ENCODE results near the gene EDC4. TPM values are rescaled to one million over a fixed set of nuclear protein-coding genes. Genes with fewer than 3 reads are reported as not detected.
A peak's percentile ranks its signal among the peaks of the same experiment; 100 is the strongest.

Gene EDC4
- polyA plus RNA-seq, 2 donors, result 26.9 to 27.7 TPM

DNA sequence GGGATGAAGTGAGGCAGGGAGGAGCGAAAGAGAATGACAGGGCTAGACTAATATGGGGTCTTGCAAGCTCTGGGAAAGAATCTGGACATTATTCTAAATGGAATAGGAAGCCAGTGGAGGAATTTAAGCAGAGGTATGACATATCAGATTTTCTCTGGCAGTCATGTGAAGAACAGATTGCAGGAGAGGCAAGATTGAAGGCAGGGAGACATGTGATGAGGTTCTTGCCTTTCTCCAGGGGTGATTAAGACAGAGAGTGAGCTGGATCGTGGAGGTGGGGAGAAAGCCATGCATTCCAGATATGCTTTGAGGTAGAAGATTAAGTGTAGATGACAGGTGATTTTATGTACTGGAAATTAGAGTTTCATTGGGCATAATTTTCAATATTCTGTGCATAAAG is 35.0 kb upstream of the EDC4 start:
- Histone ChIP-seq H3K27ac (ENCODE audit: low read depth in 2 of 2, low read length in 1 of 2) (no peak overlapping the region), H3K4me1 (ENCODE audit: control insufficient read depth in 2 of 2, insufficient read depth in 2 of 2, low read length in 1 of 2) (peaks cover 0 to 5% of the 10 kb centered on the region in 2 donors), H3K36me3 (ENCODE audit: control insufficient read depth in 2 of 2, insufficient read depth in 2 of 2, low read length in 1 of 2) (no peaks in the 10 kb centered on the region), H3K27me3 (ENCODE audit: control insufficient read depth in 1 of 2, insufficient read depth in 2 of 2, low read length in 2 of 2) (no peaks in the 10 kb centered on the region), H3K9me3 (ENCODE audit: control insufficient read depth in 2 of 2, insufficient read depth in 1 of 2, low read depth in 1 of 2, low read length in 1 of 2) (no peaks in the 10 kb centered on the region), H3K4me3 (ENCODE audit: low read depth in 1 of 2, low read length in 2 of 2) (no peak overlapping the region)
- 90 to 92% methylated on average over 2 of the region's 2 CpGs for WGBS, 2 donors

- H3K9me3 ChIP-seq (ENCODE audit: control insufficient read depth in 2 of 2, insufficient read depth in 1 of 2, low read depth in 1 of 2, low read length in 1 of 2), result no peaks in the 10 kb centered on the region
- WGBS, 2 donors, result 37 to 47% methylated on average over 17 of the region's 17 CpGs
- peaks cover 3 to 24% of the 10 kb centered on the region in 2 donors for H3K4me1 ChIP-seq (ENCODE audit: control insufficient read depth in 2 of 2, insufficient read depth in 2 of 2, low read length in 1 of 2)
- no peaks in the 10 kb centered on the region for H3K36me3 ChIP-seq (ENCODE audit: control insufficient read depth in 2 of 2, insufficient read depth in 2 of 2, low read length in 1 of 2)
- peak overlapping the region; percentile 100 for H3K27ac ChIP-seq (ENCODE audit: low read depth in 2 of 2, low read length in 1 of 2)
- H3K4me3 ChIP-seq (ENCODE audit: low read depth in 1 of 2, low read length in 2 of 2), result peak overlapping the region; percentile 78 to 90
- no peaks in the 10 kb centered on the region for H3K27me3 ChIP-seq (ENCODE audit: control insufficient read depth in 1 of 2, insufficient read depth in 2 of 2, low read length in 2 of 2)
Observed at GRCh38 chr16:67841198-67841815, 31.5 kb upstream of the EDC4 start.

GRCh38 chr16:67841816-67842508 is 30.9 kb upstream of the EDC4 start, which contains the start of gene THAP11:
TSS of gene THAP11 (plus strand) at chr16:67842320. CDS start at chr16:67842555, 235 bp downstream.
- Histone ChIP-seq H3K27ac (ENCODE audit: low read depth in 2 of 2, low read length in 1 of 2) (peak within 1 kb of the TSS; percentile 100), H3K27me3 (ENCODE audit: control insufficient read depth in 1 of 2, insufficient read depth in 2 of 2, low read length in 2 of 2) (no peaks in the 10 kb centered on the region), H3K4me1 (ENCODE audit: control insufficient read depth in 2 of 2, insufficient read depth in 2 of 2, low read length in 1 of 2) (peaks cover 3 to 24% of the 10 kb centered on the region in 2 donors), H3K36me3 (ENCODE audit: control insufficient read depth in 2 of 2, insufficient read depth in 2 of 2, low read length in 1 of 2) (no peaks in the 10 kb centered on the region), H3K4me3 (ENCODE audit: low read depth in 1 of 2, low read length in 2 of 2) (peak within 1 kb of the TSS; percentile 78 to 90), H3K9me3 (ENCODE audit: control insufficient read depth in 2 of 2, insufficient read depth in 1 of 2, low read depth in 1 of 2, low read length in 1 of 2) (no peaks in the 10 kb centered on the region)
- 1% methylated on average over 72 to 83 of the region's 83 CpGs for WGBS, 2 donors

DNA sequence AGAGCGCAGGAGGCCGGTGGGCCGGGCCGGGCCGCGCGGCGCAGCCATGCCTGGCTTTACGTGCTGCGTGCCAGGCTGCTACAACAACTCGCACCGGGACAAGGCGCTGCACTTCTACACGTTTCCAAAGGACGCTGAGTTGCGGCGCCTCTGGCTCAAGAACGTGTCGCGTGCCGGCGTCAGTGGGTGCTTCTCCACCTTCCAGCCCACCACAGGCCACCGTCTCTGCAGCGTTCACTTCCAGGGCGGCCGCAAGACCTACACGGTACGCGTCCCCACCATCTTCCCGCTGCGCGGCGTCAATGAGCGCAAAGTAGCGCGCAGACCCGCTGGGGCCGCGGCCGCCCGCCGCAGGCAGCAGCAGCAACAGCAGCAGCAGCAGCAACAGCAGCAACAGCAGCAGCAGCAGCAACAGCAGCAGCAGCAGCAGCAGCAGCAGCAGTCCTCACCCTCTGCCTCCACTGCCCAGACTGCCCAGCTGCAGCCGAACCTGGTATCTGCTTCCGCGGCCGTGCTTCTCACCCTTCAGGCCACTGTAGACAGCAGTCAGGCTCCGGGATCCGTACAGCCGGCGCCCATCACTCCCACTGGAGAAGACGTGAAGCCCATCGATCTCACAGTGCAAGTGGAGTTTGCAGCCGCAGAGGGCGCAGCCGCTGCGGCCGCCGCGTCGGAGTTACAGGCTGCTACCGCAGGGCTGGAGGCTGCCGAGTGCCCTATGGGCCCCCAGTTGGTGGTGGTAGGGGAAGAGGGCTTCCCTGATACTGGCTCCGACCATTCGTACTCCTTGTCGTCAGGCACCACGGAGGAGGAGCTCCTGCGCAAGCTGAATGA is 30.1 kb upstream of the EDC4 start:
- Histone ChIP-seq H3K4me1 (ENCODE audit: control insufficient read depth in 2 of 2, insufficient read depth in 2 of 2, low read length in 1 of 2) (peaks cover 3 to 24% of the 10 kb centered on the region in 2 donors), H3K4me3 (ENCODE audit: low read depth in 1 of 2, low read length in 2 of 2) (peak overlapping the region; percentile 78 to 90), H3K27ac (ENCODE audit: low read depth in 2 of 2, low read length in 1 of 2) (peak overlapping the region; percentile 100), H3K36me3 (ENCODE audit: control insufficient read depth in 2 of 2, insufficient read depth in 2 of 2, low read length in 1 of 2) (no peaks in the 10 kb centered on the region), H3K9me3 (ENCODE audit: control insufficient read depth in 2 of 2, insufficient read depth in 1 of 2, low read depth in 1 of 2, low read length in 1 of 2) (no peaks in the 10 kb centered on the region), H3K27me3 (ENCODE audit: control insufficient read depth in 1 of 2, insufficient read depth in 2 of 2, low read length in 2 of 2) (no peaks in the 10 kb centered on the region)
- 0 to 1% methylated on average over 66 to 67 of the region's 67 CpGs for WGBS, 2 donors

DNA sequence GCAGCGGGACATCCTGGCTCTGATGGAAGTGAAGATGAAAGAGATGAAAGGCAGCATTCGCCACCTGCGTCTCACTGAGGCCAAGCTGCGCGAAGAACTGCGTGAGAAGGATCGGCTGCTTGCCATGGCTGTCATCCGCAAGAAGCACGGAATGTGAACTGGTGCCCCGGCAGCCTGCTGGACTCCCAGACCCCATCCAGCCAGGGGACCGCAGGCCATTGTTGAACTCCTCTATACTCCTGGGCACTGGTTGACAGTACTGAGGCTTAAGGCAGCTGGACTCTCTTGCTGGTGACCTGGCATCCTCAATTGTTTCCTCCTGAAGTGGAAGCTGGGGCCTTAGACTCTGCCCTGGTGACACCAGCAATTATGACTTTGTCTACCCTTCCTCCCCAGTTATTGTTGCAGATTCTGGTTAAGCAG is 29.5 kb upstream of the EDC4 start:
- Histone ChIP-seq H3K9me3 (ENCODE audit: control insufficient read depth in 2 of 2, insufficient read depth in 1 of 2, low read depth in 1 of 2, low read length in 1 of 2) (no peaks in the 10 kb centered on the region), H3K27me3 (ENCODE audit: control insufficient read depth in 1 of 2, insufficient read depth in 2 of 2, low read length in 2 of 2) (no peaks in the 10 kb centered on the region), H3K4me1 (ENCODE audit: control insufficient read depth in 2 of 2, insufficient read depth in 2 of 2, low read length in 1 of 2) (peaks cover 3 to 24% of the 10 kb centered on the region in 2 donors), H3K36me3 (ENCODE audit: control insufficient read depth in 2 of 2, insufficient read depth in 2 of 2, low read length in 1 of 2) (no peaks in the 10 kb centered on the region), H3K27ac (ENCODE audit: low read depth in 2 of 2, low read length in 1 of 2) (peak overlapping the region; percentile 100), H3K4me3 (ENCODE audit: low read depth in 1 of 2, low read length in 2 of 2) (peak overlapping the region; percentile 78 to 90)
- 3 to 7% methylated on average over 11 of the region's 11 CpGs for WGBS, 2 donors

GRCh38 chr16:67844497-67844896 is 28.4 kb upstream of the EDC4 start:
- no peaks in the 10 kb centered on the region for H3K9me3 ChIP-seq (ENCODE audit: control insufficient read depth in 2 of 2, insufficient read depth in 1 of 2, low read depth in 1 of 2, low read length in 1 of 2)
- 46 to 62% methylated on average over 4 of the region's 4 CpGs for WGBS, 2 donors
- H3K4me3 ChIP-seq (ENCODE audit: low read depth in 1 of 2, low read length in 2 of 2), result no peak overlapping the region
- H3K4me1 ChIP-seq (ENCODE audit: control insufficient read depth in 2 of 2, insufficient read depth in 2 of 2, low read length in 1 of 2), result peaks cover 4 to 24% of the 10 kb centered on the region in 2 donors
- H3K27ac ChIP-seq (ENCODE audit: low read depth in 2 of 2, low read length in 1 of 2), result peak overlapping the region; percentile 52 to 59
- no peaks in the 10 kb centered on the region for H3K27me3 ChIP-seq (ENCODE audit: control insufficient read depth in 1 of 2, insufficient read depth in 2 of 2, low read length in 2 of 2)
- no peaks in the 10 kb centered on the region for H3K36me3 ChIP-seq (ENCODE audit: control insufficient read depth in 2 of 2, insufficient read depth in 2 of 2, low read length in 1 of 2)

DNA sequence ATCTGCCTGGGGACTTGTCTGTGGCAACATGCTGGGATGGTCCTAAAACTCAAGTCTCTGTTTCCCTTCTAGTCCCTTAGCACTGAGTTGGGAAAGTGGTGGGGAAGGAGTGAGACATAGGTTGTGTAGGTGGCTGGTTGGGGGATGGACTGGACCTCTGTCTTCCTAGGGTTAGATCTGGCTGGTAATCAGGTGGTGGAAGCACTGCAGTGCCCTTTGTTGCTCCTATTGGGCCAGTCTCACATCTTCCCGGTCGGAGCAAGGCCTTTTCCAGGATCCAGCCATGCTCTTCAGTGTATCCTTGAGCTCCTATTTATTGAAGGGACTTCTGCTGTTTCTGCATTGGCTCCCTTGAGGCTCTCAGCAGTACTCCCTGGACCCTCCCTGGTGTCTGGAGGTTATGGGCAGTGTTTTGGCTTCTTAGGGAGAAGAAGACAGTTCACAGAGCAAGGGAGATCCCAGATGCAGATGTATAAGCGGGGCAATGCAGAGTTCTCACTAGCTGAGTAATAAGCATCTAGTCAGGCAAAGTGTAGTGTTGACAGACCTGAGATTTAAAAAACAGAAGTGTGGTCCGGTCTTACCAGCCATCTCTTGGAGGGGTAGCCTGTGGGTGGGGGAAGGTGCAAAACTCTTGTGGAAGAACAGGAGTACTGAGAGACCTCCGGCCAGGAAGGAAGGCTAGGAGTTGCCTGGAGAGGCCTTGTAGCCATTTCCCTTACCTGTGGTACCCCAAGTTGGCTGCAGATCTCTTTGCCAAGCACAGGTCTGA is 27.4 kb upstream of the EDC4 start:
- 66 to 69% methylated on average over 5 of the region's 5 CpGs for WGBS, 2 donors
- H3K27me3 ChIP-seq (ENCODE audit: control insufficient read depth in 1 of 2, insufficient read depth in 2 of 2, low read length in 2 of 2), result no peaks in the 10 kb centered on the region
- H3K4me1 ChIP-seq (ENCODE audit: control insufficient read depth in 2 of 2, insufficient read depth in 2 of 2, low read length in 1 of 2), result peaks cover 4 to 24% of the 10 kb centered on the region in 2 donors
- H3K27ac ChIP-seq (ENCODE audit: low read depth in 2 of 2, low read length in 1 of 2), result peak overlapping the region; percentile 78 to 97
- H3K9me3 ChIP-seq (ENCODE audit: control insufficient read depth in 2 of 2, insufficient read depth in 1 of 2, low read depth in 1 of 2, low read length in 1 of 2), result no peaks in the 10 kb centered on the region
- H3K36me3 ChIP-seq (ENCODE audit: control insufficient read depth in 2 of 2, insufficient read depth in 2 of 2, low read length in 1 of 2), result no peaks in the 10 kb centered on the region
- H3K4me3 ChIP-seq (ENCODE audit: low read depth in 1 of 2, low read length in 2 of 2), result no peak overlapping the region

- Histone ChIP-seq H3K4me3 (ENCODE audit: low read depth in 1 of 2, low read length in 2 of 2) (peak overlapping the region; percentile 82 to 92), H3K4me1 (ENCODE audit: control insufficient read depth in 2 of 2, insufficient read depth in 2 of 2, low read length in 1 of 2) (peaks cover 4 to 24% of the 10 kb centered on the region in 2 donors), H3K27me3 (ENCODE audit: control insufficient read depth in 1 of 2, insufficient read depth in 2 of 2, low read length in 2 of 2) (no peaks in the 10 kb centered on the region), H3K9me3 (ENCODE audit: control insufficient read depth in 2 of 2, insufficient read depth in 1 of 2, low read depth in 1 of 2, low read length in 1 of 2) (no peaks in the 10 kb centered on the region), H3K36me3 (ENCODE audit: control insufficient read depth in 2 of 2, insufficient read depth in 2 of 2, low read length in 1 of 2) (no peaks in the 10 kb centered on the region), H3K27ac (ENCODE audit: low read depth in 2 of 2, low read length in 1 of 2) (peak overlapping the region; percentile 95 to 97)
- 6% methylated on average over 2 of the region's 2 CpGs for WGBS, 2 donors
Observed at GRCh38 chr16:67846063-67846319, 26.9 kb upstream of the EDC4 start.
